Breast epithelium (tissue), 4 donors: ENCODE results near the gene SIK3. TPM values are rescaled to one million over a fixed set of nuclear protein-coding genes. Genes with fewer than 3 reads are reported as not detected.

ENCODE experiments used
- DNase-seq, 2 donors: peaks; one replicate each; pipeline ENCODE4 v3.0.0-alpha.2; 2019; ENCODE audit warnings: low spot score in 2 of 2
- H3K27ac ChIP-seq, 2 donors: fragments of 200-600 bp; sonication (generic) in 1 of 2; one replicate each; pipeline ENCODE4 v1.5.1; 2016 to 2019; ENCODE audit warnings: mild to moderate bottlenecking in 1 of 2
- H3K27me3 ChIP-seq, 2 donors: fragments of 200-600 bp; sonication (generic) in 1 of 2; one replicate each; pipeline versions ENCODE4 v1.5.1 to v1.6.0; 2017 to 2019; ENCODE audit warnings: control low read depth in 1 of 2, mild to moderate bottlenecking in 1 of 2
- H3K36me3 ChIP-seq: fragments of 200-600 bp; one replicate; pipeline ENCODE4 v1.5.1; 2019
- H3K4me1 ChIP-seq, 2 donors: fragments of 200-600 bp; sonication (generic); one replicate each; pipeline ENCODE4 v1.5.1; 2016 to 2019; ENCODE audit warnings: control low read depth in 1 of 2
- H3K4me3 ChIP-seq, 3 donors: fragments of 200-600 bp; sonication (generic); 1 replicate in 2 of 3; 2 replicates in 1 of 3; pipeline ENCODE4 v1.5.1; 2016 to 2019; ENCODE audit warnings: mild to moderate bottlenecking in 3 of 3, moderate library complexity in 2 of 3
- H3K9me3 ChIP-seq, 2 donors: fragments of 200-600 bp; sonication (generic) in 1 of 2; one replicate each; pipeline ENCODE4 v1.5.1; 2016 to 2019; ENCODE audit warnings: control low read depth in 1 of 2
- CTCF ChIP-seq, 3 donors: fragments of 450-650 bp; IDR thresholded peaks; one replicate each; pipeline ENCODE4 v1.5.1; 2016 to 2017; ENCODE audit warnings: antibody characterized with exemption in 3 of 3, mild to moderate bottlenecking in 3 of 3, moderate library complexity in 3 of 3
- POLR2A ChIP-seq: fragments of 450-650 bp; IDR thresholded peaks from one replicate; pipeline ENCODE4 v1.6.1; 2016; ENCODE audit warnings: antibody characterized with exemption, mild to moderate bottlenecking, moderate library complexity
- POLR2AphosphoS5 ChIP-seq, 3 donors: sonication (generic); formaldehyde crosslinking; IDR thresholded peaks; one replicate each; pipeline ENCODE4 v1.6.1; 2017; ENCODE audit warnings: antibody characterized with exemption in 3 of 3
- intact Hi-C: fragments of 100-400 bp; cut with DNase I; formaldehyde crosslinking; loops from one replicate; pipeline ENCODE4 v1.15.1; 2023; ENCODE audit warnings: low total_unique reads
- total RNA-seq, 3 donors: library from RNA; depleted of rRNA; stranded (reverse); fragments of >200 nt; gene quantifications; one replicate each; pipeline ENCODE4 v1.1.0, GENCODE V29; 2016

The SIK3 gene
- total RNA-seq, 3 donors from 2014 or later: 26.9 to 110 (median 57.0) TPM

GRCh38 chr11:116828632-116829524, 269.4 kb downstream of the SIK3 start:
- H3K4me1 ChIP-seq: no peaks in the 10 kb centered on the region
- no peak overlapping the region for H3K4me3 ChIP-seq
- no peak for DNase-seq
- intact Hi-C loops: no loop called here
- H3K27me3 ChIP-seq: no peaks in the 10 kb centered on the region
- no peaks in the 10 kb centered on the region for H3K9me3 ChIP-seq
- TF ChIP-seq POLR2A: no peak
- no peak overlapping the region for H3K27ac ChIP-seq
- H3K36me3 ChIP-seq: no peaks in the 10 kb centered on the region

DNA sequence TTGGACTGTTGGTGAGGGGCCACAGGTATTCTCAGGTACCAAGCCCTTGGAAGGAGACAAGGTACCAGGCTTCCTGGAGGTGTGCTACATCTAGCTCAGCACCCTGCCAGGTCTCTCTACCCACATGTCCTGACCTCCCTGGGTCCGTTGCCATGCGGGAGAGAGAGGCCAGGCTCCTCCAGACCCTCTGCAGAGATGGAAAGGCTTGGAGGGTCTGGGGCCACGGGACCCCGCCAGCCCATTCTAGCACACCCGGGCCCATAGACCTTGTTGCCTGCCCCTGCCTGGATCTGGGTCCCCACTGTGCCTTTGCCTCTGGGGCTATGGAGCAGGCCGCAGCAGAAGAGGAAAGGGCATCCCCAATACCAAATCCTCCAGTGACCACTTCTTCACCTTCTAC, 270.8 kb downstream of the SIK3 start:
- DNase-seq: peak in 1 of 2 donors; percentile 36

DNA sequence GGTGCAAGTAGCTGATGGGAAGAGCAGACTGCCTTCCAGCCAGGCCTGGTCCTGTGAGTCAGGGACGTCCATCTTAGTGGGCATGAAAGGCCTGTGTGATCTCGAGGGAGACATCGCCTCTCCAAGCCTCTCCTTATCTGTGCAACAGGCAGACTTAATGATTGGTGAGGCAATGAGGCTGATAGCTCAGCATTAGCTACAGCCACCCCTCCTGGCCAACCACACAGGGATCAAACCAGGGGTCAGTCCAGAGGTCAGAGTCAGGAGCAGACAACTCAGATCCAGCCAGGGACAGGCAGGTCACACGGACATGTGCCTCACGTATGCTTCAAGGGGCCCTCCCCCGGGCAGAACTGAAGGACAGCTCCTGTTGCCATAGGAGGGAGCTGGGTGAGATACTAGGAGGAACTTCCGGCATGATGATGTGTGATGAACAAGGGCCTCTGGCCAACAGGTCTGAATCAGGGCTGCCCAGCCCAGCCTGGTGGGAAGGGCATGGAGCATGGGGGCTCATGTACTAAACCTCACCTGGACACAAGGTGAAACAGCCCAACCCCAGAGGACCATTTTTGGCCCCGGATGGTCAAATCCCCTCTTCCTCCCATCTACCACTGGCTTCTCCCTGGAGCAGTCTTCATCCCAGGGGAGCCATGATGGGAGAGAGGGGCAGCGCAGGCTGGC, 271.3 kb downstream of the SIK3 start:
- H3K27ac ChIP-seq: no peak overlapping the region
- intact Hi-C loops: no loop called here

More for the DNA sequence above, 270.8 kb downstream of the SIK3 start:
- TF ChIP-seq CTCF (IDR thresholded peaks at IDR 0.05) (no peak), POLR2A (no peak), POLR2AphosphoS5 (IDR thresholded peaks at IDR 0.05) (no peak)
- Histone ChIP-seq H3K4me3 (no peak overlapping the region), H3K27me3 (no peaks in the 10 kb centered on the region), H3K9me3 (no peaks in the 10 kb centered on the region), H3K4me1 (no peaks in the 10 kb centered on the region), H3K27ac (no peak overlapping the region), H3K36me3 (no peaks in the 10 kb centered on the region)
- intact Hi-C loops: no loop called here

GRCh38 chr11:116825854-116826750, 272.1 kb downstream of the SIK3 start:
- intact Hi-C loops: no loop called here
- DNase-seq: no peak
- Histone ChIP-seq H3K4me3 (no peak overlapping the region), H3K4me1 (no peaks in the 10 kb centered on the region), H3K9me3 (no peaks in the 10 kb centered on the region), H3K36me3 (no peaks in the 10 kb centered on the region), H3K27me3 (no peaks in the 10 kb centered on the region), H3K27ac (no peak overlapping the region)
- TF ChIP-seq POLR2AphosphoS5 (IDR thresholded peaks at IDR 0.05): no peak
- TF ChIP-seq CTCF (IDR thresholded peaks at IDR 0.05): no peak

More for the DNA sequence above, 271.3 kb downstream of the SIK3 start:
- Histone ChIP-seq H3K36me3 (no peaks in the 10 kb centered on the region), H3K4me1 (no peaks in the 10 kb centered on the region), H3K4me3 (no peak overlapping the region), H3K9me3 (no peaks in the 10 kb centered on the region), H3K27me3 (no peaks in the 10 kb centered on the region)
- TF ChIP-seq POLR2A (no peak), CTCF (IDR thresholded peaks at IDR 0.05) (no peak)
- DNase-seq: no peak

- no peaks in the 10 kb centered on the region for H3K36me3 ChIP-seq
- intact Hi-C loops: no loop called here
- TF ChIP-seq POLR2AphosphoS5 (IDR thresholded peaks at IDR 0.05): no peak
- no peak for TF ChIP-seq POLR2A
- TF ChIP-seq CTCF (IDR thresholded peaks at IDR 0.05): no peak
- no peak overlapping the region for H3K27ac ChIP-seq
- no peak for DNase-seq
- H3K9me3 ChIP-seq: no peaks in the 10 kb centered on the region
- H3K4me3 ChIP-seq: no peak overlapping the region
- H3K27me3 ChIP-seq: no peaks in the 10 kb centered on the region
- H3K4me1 ChIP-seq: no peaks in the 10 kb centered on the region
These were observed 272.8 kb downstream of the SIK3 start for GRCh38 chr11:116825434-116825833.
